ENCODE measurements around the gene KRT9. TPM values are rescaled to one million over a fixed set of nuclear protein-coding genes. Genes with fewer than 3 reads are reported as not detected.
"Not testable (repeated sequence)": the region's sequence is repeated elsewhere in the genome, so short reads cannot be mapped to it uniquely, and the experiment has no call there.

The KRT9 gene
- total and polyA plus RNA-seq, 4 donors: 0.11 TPM; not detected in 3

DNA sequence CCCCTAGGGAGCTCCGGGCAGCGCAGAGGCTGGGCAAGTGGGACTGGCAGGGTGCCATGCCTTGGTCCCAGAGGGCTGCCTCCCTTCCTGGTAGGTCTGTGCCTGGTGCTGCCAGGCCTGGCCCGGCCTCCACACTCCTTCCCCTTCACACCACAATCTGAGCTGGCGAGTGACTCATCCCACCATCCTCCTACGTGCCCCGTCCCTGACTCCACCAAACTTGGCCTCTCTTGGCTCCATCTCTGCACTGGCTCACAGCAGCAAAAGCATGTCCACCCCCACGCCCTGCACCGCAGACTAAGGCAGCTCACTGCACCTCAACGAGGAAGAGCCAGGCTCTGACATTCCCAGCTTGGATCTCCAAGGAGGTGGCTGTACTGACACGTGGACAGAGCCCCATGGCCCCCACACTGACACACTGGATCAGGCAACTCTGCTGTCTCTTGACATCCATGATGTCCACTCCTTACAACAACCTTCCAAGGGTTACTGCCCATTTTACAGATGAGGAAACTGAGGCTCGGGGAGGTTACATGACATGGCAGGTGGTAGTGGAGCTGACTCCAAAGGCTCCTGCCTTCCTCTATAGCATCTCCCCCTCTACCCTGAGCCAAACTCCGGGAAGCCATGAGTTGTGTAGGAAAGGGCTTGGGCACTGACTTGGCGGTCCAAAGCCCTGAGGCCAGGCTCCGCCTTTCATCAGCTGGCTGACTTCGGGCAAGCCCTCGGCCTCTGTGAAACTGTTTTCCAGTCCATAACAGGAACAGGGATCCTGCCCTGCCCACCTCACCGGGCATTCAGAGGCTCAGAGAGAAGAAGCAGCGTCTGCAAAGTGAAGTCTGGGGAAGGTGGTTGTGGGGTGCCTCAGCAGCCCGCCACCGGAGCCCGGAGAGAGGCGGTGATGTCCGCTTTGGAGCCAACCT is 23.7 kb downstream of the KRT9 start:
- Histone ChIP-seq H3K27ac (ENCODE audit: low read depth, low read length) (peak overlapping the region; percentile 0), H3K9me3 (ENCODE audit: control insufficient read depth, insufficient read depth, low read length) (no peaks in the 10 kb centered on the region), H3K36me3 (ENCODE audit: control insufficient read depth, insufficient read depth, low read length) (no peaks in the 10 kb centered on the region), H3K27me3 (ENCODE audit: control insufficient read depth, insufficient read depth, low read length) (no peaks in the 10 kb centered on the region), H3K4me1 (ENCODE audit: control insufficient read depth, insufficient read depth, low read length) (peaks cover 33% of the 10 kb centered on the region), H3K4me3 (ENCODE audit: low read depth, low read length) (no peak overlapping the region)
- no peak for DNase-seq (ENCODE audit: low read depth in 4 of 6, low spot score in 6 of 6)
- 54% methylated on average over 18 of the region's 23 CpGs for WGBS (ENCODE audit: insufficient coverage)

DNA sequence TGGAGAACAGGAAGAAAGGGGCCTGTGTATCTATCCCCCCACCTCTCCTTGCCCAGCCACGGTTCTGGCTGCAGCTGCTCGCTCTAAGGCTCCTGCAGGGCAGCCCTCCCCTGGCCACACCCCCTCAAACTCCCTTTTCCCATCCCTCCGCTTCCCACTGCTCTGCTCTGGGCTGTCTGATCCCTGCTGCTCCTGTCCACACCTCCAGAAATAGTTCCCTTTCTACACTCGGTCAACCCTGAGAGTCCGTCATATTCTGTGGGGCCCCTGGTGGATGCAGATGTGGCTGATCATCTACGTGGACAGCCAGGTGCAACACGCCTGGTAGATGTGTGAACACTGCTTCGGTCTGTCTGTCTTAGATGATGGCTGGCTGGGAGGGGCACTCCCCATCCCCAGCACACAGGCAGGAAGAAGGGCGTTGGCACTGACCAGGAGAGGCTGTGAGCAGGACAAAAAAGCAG is 24.4 kb downstream of the KRT9 start:
- Histone ChIP-seq H3K4me3 (ENCODE audit: low read depth, low read length) (no peak overlapping the region), H3K27ac (ENCODE audit: low read depth, low read length) (no peak overlapping the region), H3K36me3 (ENCODE audit: control insufficient read depth, insufficient read depth, low read length) (no peaks in the 10 kb centered on the region), H3K27me3 (ENCODE audit: control insufficient read depth, insufficient read depth, low read length) (no peaks in the 10 kb centered on the region), H3K9me3 (ENCODE audit: control insufficient read depth, insufficient read depth, low read length) (no peaks in the 10 kb centered on the region), H3K4me1 (ENCODE audit: control insufficient read depth, insufficient read depth, low read length) (peaks cover 33% of the 10 kb centered on the region)
- no peak for DNase-seq (ENCODE audit: low read depth in 4 of 6, low spot score in 6 of 6)
- 68% methylated on average over 7 of the region's 9 CpGs for WGBS (ENCODE audit: insufficient coverage)

DNA sequence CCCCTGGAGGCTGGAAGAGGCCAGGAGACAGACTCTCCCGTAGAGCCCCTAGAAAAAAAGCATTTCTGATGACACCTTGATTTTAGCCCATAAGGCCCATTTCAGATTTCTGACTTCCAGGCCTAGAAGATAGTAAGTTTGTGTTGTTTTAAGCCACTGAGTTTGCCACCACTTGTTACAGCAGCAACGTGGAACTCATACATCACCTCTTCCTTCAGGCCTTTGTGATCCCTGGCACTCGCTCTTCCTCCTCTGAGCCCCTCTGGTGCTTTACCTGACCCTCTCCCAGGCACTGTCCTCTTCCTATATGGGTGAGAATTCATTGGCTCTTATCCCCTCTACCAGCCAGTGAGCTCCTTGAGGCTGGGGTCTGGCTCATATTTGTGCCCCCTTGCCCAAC is 25.0 kb downstream of the KRT9 start:
- Histone ChIP-seq H3K36me3 (ENCODE audit: control insufficient read depth, insufficient read depth, low read length) (no peaks in the 10 kb centered on the region), H3K27ac (ENCODE audit: low read depth, low read length) (no peak overlapping the region), H3K27me3 (ENCODE audit: control insufficient read depth, insufficient read depth, low read length) (no peaks in the 10 kb centered on the region), H3K4me3 (ENCODE audit: low read depth, low read length) (no peak overlapping the region), H3K4me1 (ENCODE audit: control insufficient read depth, insufficient read depth, low read length) (peaks cover 33% of the 10 kb centered on the region), H3K9me3 (ENCODE audit: control insufficient read depth, insufficient read depth, low read length) (no peaks in the 10 kb centered on the region)
- no CpG with 5 or more reads among the region's 3 CpGs for WGBS (ENCODE audit: insufficient coverage)
- no peak for DNase-seq (ENCODE audit: low read depth in 4 of 6, low spot score in 6 of 6)

- Histone ChIP-seq H3K9me3 (ENCODE audit: control insufficient read depth, insufficient read depth, low read length) (no peaks in the 10 kb centered on the region), H3K27ac (ENCODE audit: low read depth, low read length) (no peak overlapping the region)
- DNase-seq (ENCODE audit: low read depth in 4 of 6, low spot score in 6 of 6): no peak
Observed at GRCh38 chr17:41545829-41546410, 25.9 kb downstream of the KRT9 start.

DNA sequence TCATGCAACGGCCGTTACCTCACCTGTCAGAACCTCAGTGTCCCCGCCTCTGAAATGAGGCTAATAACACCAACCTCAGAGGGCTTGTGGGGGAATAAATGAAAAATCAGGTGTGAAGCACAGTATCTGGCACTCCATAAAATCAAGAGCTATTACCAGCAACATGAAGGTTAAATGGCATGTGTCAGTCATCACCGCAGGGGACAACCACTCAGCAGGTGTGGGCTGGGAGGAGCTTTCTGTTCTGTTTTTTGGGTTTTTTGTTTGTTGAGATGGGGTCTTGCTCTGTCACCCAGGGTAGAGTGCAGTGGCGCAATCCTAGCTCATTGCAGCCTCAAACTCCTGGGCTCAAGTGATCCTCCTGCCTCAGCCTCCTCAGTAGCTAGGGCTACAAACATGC is 26.9 kb downstream of the KRT9 start:
- 90% methylated on average over 2 of the region's 5 CpGs for WGBS (ENCODE audit: insufficient coverage)
- no peak overlapping the region for H3K27ac ChIP-seq (ENCODE audit: low read depth, low read length)
- no peaks in the 10 kb centered on the region for H3K27me3 ChIP-seq (ENCODE audit: control insufficient read depth, insufficient read depth, low read length)
- H3K36me3 ChIP-seq (ENCODE audit: control insufficient read depth, insufficient read depth, low read length): no peaks in the 10 kb centered on the region
- H3K4me3 ChIP-seq (ENCODE audit: low read depth, low read length): no peak overlapping the region
- DNase-seq (ENCODE audit: low read depth in 4 of 6, low spot score in 6 of 6): no peak
- no peaks in the 10 kb centered on the region for H3K9me3 ChIP-seq (ENCODE audit: control insufficient read depth, insufficient read depth, low read length)
- H3K4me1 ChIP-seq (ENCODE audit: control insufficient read depth, insufficient read depth, low read length): peaks cover 37% of the 10 kb centered on the region

More at GRCh38 chr17:41545829-41546410, 25.9 kb downstream of the KRT9 start:
- H3K4me1 ChIP-seq (ENCODE audit: control insufficient read depth, insufficient read depth, low read length): peaks cover 33% of the 10 kb centered on the region
- H3K4me3 ChIP-seq (ENCODE audit: low read depth, low read length): no peak overlapping the region
- 79% methylated on average over 13 of the region's 13 CpGs for WGBS (ENCODE audit: insufficient coverage)
- H3K36me3 ChIP-seq (ENCODE audit: control insufficient read depth, insufficient read depth, low read length): no peaks in the 10 kb centered on the region
- no peaks in the 10 kb centered on the region for H3K27me3 ChIP-seq (ENCODE audit: control insufficient read depth, insufficient read depth, low read length)

- H3K36me3 ChIP-seq (ENCODE audit: control insufficient read depth, insufficient read depth, low read length): no peaks in the 10 kb centered on the region
- WGBS (ENCODE audit: insufficient coverage): 31% methylated on average over 2 of the region's 5 CpGs
- no peak overlapping the region for H3K4me3 ChIP-seq (ENCODE audit: low read depth, low read length)
- no peaks in the 10 kb centered on the region for H3K27me3 ChIP-seq (ENCODE audit: control insufficient read depth, insufficient read depth, low read length)
- peaks cover 37% of the 10 kb centered on the region for H3K4me1 ChIP-seq (ENCODE audit: control insufficient read depth, insufficient read depth, low read length)
- peak in 5 of 6 donors; percentile 35 to 96 (median 62) for DNase-seq (ENCODE audit: low read depth in 4 of 6, low spot score in 6 of 6)
- no peaks in the 10 kb centered on the region for H3K9me3 ChIP-seq (ENCODE audit: control insufficient read depth, insufficient read depth, low read length)
- no peak overlapping the region for H3K27ac ChIP-seq (ENCODE audit: low read depth, low read length)
Observed at GRCh38 chr17:41544491-41544892, 27.4 kb downstream of the KRT9 start.

DNA sequence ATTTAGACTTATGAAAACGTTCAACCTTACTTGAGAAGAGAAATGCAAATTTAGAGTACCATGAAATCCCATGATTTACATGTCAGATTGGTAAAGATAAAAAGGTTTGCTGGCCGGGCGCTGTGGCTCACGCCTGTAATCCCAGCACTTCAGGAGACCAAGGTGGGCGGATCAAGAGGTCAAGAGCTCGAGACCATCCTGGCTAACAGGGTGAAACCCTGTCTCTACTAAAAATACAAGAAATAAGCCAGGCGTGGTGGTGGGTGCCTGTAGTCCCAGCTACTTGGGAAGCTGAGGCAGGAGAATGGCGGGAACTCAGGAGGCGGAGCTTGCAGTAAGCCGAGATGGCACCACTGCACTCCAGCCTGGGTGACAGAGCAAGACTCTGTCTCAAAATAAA is 29.1 kb downstream of the KRT9 start:
- H3K4me3 ChIP-seq (ENCODE audit: low read depth, low read length); H3K27ac ChIP-seq (ENCODE audit: low read depth, low read length); H3K9me3 ChIP-seq (ENCODE audit: control insufficient read depth, insufficient read depth, low read length); H3K36me3 ChIP-seq (ENCODE audit: control insufficient read depth, insufficient read depth, low read length); H3K27me3 ChIP-seq (ENCODE audit: control insufficient read depth, insufficient read depth, low read length); DNase-seq (ENCODE audit: low read depth in 4 of 6, low spot score in 6 of 6): not testable (repeated sequence)
- peaks cover 21% of the 10 kb centered on the region for H3K4me1 ChIP-seq (ENCODE audit: control insufficient read depth, insufficient read depth, low read length)
- 80% methylated on average over 4 of the region's 10 CpGs for WGBS (ENCODE audit: insufficient coverage)

DNA sequence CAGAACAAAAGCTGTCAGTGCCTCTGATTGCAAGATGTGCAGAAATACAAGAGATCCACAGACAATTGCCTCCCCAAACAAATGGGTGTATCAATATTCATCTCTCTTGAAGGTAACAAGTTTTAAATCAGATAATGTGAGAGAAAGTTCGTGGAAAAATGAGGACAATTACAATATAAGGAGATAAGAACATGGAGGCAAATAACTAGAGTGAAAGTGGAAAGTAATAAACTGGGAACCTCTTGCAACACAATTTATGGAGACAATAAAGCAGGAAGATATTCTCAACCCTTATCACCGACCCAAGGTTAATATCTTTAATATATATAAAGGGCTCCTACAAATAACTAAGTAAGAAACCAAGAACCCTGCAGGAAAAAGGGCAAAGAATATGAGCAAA is 29.5 kb downstream of the KRT9 start:
- no CpG with 5 or more reads among the region's 2 CpGs for WGBS (ENCODE audit: insufficient coverage)
- H3K4me3 ChIP-seq (ENCODE audit: low read depth, low read length): no peak overlapping the region
- no peaks in the 10 kb centered on the region for H3K9me3 ChIP-seq (ENCODE audit: control insufficient read depth, insufficient read depth, low read length)
- no peaks in the 10 kb centered on the region for H3K36me3 ChIP-seq (ENCODE audit: control insufficient read depth, insufficient read depth, low read length)
- H3K27ac ChIP-seq (ENCODE audit: low read depth, low read length): no peak overlapping the region
- peaks cover 17% of the 10 kb centered on the region for H3K4me1 ChIP-seq (ENCODE audit: control insufficient read depth, insufficient read depth, low read length)
- DNase-seq (ENCODE audit: low read depth in 4 of 6, low spot score in 6 of 6): no peak
- no peaks in the 10 kb centered on the region for H3K27me3 ChIP-seq (ENCODE audit: control insufficient read depth, insufficient read depth, low read length)

DNA sequence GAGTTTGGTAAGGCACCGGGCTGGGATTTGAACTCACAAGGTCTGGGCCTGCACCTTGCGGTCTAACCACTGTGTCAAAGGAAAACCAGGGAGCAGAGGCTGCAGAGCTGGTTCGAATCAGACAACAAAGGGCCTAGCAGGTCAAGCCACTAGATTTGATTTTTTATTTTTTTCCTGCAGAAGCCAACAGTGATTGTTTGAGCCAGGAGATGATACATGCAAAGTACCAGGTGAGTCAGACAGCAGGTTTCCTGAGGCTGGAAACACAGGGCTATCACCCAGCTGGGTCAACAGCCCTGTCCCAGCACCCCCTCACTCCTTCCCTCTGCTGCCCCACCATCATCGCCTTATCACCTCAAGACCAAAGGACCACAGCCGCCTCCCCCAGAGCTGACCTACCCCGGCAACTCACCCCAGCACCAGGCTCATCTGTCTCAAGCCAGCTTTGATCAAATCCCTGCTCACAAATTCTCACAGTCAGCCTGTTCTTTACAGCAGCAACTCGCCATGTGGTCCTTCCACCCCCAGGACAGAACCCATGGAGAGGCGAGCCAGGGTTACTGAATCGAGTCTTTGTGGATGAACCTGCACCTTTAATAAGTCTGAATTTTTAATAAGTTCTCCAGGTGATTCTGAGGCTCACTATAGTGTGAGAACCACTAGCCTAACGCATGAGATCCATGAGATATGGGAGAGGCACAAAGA is 30.8 kb downstream of the KRT9 start:
- DNase-seq (ENCODE audit: low read depth in 4 of 6, low spot score in 6 of 6): no peak
- 84% methylated on average over 10 of the region's 10 CpGs for WGBS (ENCODE audit: insufficient coverage)
- H3K4me3 ChIP-seq (ENCODE audit: low read depth, low read length): no peak overlapping the region
- H3K27me3 ChIP-seq (ENCODE audit: control insufficient read depth, insufficient read depth, low read length): no peaks in the 10 kb centered on the region
- no peak overlapping the region for H3K27ac ChIP-seq (ENCODE audit: low read depth, low read length)
- peaks cover 12% of the 10 kb centered on the region for H3K4me1 ChIP-seq (ENCODE audit: control insufficient read depth, insufficient read depth, low read length)
- no peaks in the 10 kb centered on the region for H3K9me3 ChIP-seq (ENCODE audit: control insufficient read depth, insufficient read depth, low read length)
- no peaks in the 10 kb centered on the region for H3K36me3 ChIP-seq (ENCODE audit: control insufficient read depth, insufficient read depth, low read length)

All from spinal cord (tissue), 10 donors.